ENCODE data around the gene CD74.
A peak's percentile ranks its signal among the peaks of the same experiment; 100 is the strongest.
"Not testable (repeated sequence)": the region's sequence is repeated elsewhere in the genome, so short reads cannot be mapped to it uniquely, and the experiment has no call there.

CD74 gene

GRCh38 chr5:150441813-150442698 lies 29.3 kb upstream of the CD74 start:
- no peak for DNase-seq

DNA sequence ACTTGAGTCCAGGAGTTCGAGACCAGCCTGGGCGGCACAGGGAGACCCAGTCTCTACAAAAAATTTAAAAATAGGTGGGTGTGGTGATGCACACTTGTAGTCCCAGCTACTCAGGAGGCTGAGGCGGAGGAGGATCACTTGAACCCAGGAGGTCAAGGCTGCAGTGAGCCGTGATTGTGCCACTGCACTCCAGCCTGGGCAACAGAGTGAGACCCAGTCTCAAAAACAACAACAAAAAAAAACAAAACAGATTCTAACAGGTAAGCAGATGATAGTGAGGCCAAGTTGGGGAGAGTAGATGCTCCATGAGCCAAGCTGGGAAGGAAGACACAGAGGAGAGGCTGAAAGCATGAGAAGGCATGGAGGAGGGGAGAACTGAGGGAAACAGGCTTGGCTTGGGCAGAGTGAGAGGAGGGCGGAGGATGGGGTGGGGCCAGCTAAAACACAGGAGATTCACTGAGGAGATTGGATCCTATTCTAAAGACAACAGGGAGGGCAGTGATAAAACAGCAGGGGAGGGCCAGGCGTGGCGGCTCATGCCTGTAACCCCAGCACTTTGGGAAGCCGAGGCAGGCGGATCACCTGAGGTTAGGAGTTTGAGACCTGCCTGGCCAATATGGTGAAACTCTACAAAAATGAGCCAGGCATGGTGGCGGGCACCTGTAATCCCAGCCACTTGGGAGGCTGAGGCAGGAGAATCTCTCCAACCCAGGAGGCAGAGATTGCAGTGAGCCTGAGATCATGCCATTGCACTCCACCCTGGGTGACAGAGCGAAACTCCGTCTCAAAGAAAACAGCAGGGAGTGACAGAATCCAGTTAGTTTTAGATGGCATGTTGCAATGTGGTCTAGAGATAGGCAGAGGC lies 28.5 kb upstream of the CD74 start:
- no peak for DNase-seq

DNA sequence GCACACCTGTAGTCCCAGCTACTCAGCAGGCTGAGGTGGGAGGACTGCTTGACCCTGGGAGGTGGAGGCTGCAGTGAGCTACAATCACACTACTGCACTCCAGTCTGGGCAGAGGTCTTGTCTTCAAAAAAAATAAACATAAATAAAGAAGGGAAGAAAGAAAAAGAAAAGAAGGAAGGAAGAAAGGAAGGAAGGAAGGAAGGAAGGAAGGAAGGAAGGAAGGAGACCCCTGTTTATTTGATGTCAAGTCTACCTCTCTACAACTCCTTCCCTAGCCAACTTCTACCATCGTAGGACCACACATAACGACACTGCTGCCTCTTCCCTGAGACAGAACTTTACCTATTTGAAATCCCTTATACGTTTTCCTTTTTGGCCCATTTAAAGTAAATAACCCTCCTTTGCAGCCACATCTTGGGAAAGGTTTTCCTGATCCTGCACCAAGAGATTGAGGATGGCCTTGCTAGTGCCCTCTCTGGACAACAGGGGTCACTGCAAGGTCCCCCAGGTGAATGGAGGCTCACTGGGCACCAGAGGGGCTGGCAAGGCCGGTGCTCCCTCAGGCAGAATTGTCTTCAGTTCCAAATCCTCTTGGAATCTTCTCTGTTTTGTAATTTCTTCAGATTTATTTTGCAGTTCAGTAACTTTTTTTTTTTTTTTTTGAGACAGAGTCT lies 26.3 kb upstream of the CD74 start:
- DNase-seq = no peak

GRCh38 chr5:150436141-150436680 lies 23.5 kb upstream of the CD74 start:
- peak; percentile 26 for DNase-seq

DNA sequence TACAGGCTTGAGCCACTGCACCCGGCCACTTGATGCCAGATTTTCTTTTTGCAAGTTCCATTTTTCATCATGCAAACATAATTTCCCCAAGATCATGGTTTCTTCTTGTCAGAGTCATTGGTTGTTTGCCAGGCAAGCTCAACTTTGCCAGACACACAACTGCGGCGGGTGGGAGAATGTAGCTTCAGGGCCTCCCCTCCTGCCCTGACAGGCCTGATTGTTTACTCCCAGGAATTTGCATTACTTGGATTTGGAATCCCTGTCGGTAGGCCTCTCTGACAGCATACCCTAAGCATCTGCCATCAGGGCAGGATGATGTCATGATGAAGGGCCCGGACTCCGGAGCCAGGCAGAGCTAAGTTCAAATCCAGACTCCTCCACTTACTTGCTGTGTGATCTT lies 21.8 kb upstream of the CD74 start:
- no peak for DNase-seq

DNA sequence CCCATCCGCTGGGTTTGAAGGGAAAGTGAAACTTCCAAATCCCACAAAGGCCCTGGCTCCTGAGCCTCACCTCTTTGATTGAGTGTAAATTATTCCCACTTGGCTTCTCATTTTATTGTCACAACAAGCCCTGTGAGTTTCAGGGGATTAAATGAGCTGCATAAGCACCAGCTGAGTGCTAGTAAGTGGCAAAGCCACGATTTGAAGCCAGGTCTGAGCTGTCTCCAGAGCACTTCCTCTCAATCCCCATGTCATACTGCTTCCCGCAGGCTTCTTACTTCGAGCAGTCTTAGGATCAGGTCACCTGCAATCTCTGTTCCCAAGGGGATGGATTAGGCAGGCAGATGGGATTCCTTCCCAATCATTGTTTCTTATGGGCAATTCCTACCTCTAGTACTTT lies 18.9 kb upstream of the CD74 start:
- DNase-seq = peak; percentile 89

GRCh38 chr5:150431048-150431447 lies 18.3 kb upstream of the CD74 start:
- DNase-seq = no peak

DNA sequence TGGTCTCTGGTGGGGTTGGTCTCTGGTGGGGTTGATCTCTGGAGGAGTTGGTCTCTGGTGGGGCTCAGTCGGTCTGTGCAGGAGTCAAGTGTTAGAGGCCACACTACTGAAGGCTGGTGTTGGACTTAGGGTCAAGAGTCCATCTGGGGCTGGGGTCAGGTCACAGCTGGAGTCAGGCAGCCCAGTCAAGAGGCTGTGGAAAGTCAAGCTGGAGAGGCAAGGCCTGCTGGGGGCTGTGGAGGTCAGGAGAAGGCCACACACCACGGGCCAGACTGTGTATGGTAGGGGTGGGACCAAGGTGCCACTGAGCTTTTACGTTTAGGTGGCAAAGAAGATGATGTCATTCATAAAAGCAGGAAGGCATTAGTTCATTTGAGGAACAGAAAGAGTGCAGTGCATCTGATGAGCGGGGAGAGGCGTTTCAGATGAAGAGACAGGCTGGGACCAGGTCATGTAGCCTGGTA lies 16.7 kb upstream of the CD74 start:
- no peak for DNase-seq

GRCh38 chr5:150428978-150429377 lies 16.3 kb upstream of the CD74 start:
- no peak for DNase-seq

GRCh38 chr5:150428106-150428876 lies 15.6 kb upstream of the CD74 start:
- DNase-seq = no peak

DNA sequence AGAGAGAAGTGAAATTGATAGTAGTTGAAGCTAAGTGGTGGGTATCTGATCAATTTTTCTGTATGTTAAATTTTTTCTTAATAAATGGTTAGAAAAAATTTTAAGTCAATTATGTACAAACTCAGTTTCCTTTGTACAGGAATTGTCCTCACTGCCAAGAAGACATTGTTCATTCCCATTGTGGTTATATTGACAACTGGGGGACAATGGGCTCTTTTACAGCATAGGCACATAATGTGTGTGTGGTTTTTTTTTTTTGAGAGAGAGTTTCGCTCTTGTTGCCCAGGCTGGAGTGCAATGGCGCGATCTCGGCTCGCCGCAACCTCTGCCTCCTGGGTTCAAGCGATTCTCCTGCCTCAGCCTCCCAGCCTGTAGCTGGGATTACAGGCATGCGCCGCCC lies 13.5 kb upstream of the CD74 start:
- DNase-seq = not testable (repeated sequence)

- no peak for DNase-seq
Measured at GRCh38 chr5:150422758-150423157, 10.0 kb upstream of the CD74 start.

DNA sequence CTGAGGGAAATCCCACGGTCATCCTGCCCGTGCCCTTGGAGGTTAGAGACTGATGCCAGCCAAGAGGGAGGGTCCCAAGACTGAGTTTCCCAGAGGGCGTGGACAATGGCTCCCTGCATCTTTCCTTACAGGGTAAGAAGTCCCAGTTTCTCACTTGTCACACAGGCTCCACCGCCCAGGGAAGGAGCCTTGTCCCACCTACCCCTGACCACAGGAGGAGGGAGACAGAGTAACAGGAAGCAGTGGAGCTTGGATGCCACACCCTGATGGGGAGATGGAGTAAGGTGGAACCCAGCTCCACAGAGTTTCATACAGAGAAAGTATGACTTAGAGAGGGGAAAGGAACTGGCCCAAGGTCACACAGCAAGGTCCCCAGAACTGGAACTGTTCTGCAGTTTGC lies 9.4 kb upstream of the CD74 start:
- DNase-seq = no peak

DNA sequence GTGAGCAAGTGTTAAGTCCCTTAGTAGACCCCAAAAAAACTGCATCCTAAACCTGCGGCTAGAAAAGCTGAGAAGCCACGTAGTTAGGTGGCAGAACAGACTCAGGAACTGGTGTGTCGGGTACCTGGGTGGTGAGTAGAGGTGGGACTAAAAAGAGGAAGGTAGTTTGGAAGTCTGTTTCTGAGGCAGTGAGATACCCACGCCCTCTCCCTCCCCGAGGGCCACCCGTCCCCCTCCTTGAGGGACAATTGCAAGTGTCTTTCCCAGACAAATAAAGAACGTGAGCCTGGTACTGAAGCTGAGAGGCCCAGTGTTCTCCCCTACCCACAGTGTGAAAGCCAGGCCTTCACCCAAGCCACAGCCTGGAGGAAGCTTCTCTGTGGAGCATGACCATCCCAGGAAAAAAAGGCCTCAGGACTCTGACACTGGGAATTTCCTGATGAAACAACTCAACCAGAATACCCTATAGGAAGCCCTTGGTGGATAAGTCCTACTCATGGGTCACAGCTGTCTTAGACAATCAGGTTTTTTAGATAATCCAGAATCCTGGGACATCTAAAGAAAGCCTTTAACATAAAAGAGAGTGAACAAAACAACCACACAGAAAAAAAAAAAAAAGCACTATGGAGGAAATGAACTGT lies 7.0 kb upstream of the CD74 start:
- no peak for DNase-seq

- DNase-seq = not testable (repeated sequence)
Measured at GRCh38 chr5:150413902-150414790, 1.4 kb upstream of the CD74 start.

- no peak for DNase-seq
Measured at GRCh38 chr5:150413176-150413901, 629 bp upstream of the CD74 start.

GRCh38 chr5:150411245-150411979 lies 1.3 kb downstream of the CD74 start:
- DNase-seq = no peak

DNA sequence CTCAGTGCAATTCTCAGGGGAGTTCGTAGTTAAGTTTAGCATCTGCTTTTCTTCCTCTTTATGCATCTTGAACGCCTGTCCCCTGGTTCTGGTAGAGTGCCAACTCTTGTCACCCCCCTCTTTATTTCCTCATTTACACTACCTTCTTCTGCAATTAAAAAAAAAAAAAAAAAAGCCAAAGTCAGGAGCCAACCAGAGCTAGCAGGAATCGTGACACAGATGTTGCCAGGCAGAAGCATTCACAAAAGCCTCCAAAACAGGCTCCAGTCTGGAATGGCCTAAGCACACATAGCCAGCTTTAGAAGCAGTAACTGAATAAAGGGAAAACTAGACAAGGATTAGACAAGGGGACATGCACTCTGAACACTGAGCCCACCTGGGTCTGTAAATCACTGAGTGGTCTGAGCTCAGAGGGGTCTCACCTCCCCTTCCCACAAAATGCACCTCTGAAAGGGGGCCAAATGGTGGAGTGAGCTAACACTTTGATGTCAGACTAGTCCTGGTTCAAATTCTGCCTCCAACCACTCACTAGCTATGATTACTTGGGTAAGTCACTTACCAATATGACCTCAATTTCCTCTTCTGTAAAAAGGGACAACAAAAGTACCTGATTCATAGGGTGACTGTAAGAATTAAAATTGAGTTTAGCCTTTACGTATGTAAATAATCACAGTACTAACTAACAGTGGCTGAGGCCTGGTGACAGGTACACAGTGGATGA lies 2.0 kb downstream of the CD74 start:
- peak; percentile 27 for DNase-seq

Data from NCI-H524 treated with DMSO at 0.1 percent for 48 hours (cell line).